Loucy (cell line): Measurements from ENCODE around the gene DMRT1.

Experiments
- CTCF ChIP-seq: fragments of 200-600 bp; sonication (generic); conservative IDR thresholded peaks from 2 replicates; pipeline ENCODE4 v1.5.1; 2014; ENCODE audit warnings: mild to moderate bottlenecking, antibody characterized with exemption, low read length
- EZH2phosphoT487 ChIP-seq: fragments of 200-600 bp; IDR thresholded peaks from 2 replicates; pipeline ENCODE4 v1.6.1; 2018; ENCODE audit warnings: antibody characterized with exemption, mild to moderate bottlenecking, moderate library complexity, borderline replicate concordance

DNA sequence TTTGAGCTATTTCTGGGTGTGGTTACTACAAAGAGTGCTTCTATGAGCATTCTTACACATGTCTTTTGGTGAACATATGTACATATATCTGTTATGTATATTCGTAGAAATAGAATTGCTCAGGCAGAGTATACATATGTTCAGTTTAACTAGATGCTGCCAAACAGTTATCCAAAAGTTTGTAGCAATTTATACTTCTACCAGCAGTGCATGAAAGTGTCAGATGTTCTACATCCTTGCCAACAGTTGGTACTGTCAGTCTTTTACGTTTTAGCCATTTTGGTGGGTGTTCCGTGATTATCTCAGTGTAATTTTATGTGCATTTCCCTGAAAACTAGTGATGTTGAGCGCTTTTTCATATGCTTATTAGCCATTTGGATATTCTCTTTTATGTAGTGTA is 172.7 kb downstream of the DMRT1 start:
- no peak for TF ChIP-seq CTCF
- TF ChIP-seq EZH2phosphoT487: no peak
